HG03571 (cell line): ENCODE data around the gene CD47.

ENCODE experiments used
- ATAC-seq: cut with Tn5 transposase; IDR thresholded peaks from one replicate; pipeline ENCODE4 v1.9.1; 2021; ENCODE audit not compliant: unreplicated experiment

Gene CD47

DNA sequence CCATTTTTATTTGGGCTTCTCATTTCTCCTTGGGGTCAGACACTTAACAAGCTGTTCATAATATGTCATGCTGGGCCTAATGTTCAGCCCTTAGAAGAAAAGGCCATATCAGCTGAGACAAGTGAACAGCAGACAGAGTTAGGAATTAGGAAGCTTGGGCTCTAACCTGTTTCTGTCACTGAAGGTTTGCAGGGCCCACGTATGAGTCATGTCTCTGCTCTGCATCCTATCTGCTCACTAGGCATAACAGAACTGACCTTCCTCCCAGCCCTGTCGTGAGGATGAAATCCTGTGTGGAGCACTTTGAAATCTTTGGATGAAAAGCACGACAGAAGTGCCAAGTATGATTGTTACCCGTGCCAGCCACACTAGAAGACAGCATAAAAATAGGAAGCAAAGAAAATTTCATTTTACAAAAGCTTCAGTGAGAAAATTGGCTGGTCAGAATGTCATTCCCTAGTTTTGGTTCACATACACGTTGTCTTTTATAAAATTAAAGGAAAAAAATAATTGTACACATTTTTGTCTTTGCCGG lies 26.5 kb upstream of the CD47 start:
- no peak for ATAC-seq

DNA sequence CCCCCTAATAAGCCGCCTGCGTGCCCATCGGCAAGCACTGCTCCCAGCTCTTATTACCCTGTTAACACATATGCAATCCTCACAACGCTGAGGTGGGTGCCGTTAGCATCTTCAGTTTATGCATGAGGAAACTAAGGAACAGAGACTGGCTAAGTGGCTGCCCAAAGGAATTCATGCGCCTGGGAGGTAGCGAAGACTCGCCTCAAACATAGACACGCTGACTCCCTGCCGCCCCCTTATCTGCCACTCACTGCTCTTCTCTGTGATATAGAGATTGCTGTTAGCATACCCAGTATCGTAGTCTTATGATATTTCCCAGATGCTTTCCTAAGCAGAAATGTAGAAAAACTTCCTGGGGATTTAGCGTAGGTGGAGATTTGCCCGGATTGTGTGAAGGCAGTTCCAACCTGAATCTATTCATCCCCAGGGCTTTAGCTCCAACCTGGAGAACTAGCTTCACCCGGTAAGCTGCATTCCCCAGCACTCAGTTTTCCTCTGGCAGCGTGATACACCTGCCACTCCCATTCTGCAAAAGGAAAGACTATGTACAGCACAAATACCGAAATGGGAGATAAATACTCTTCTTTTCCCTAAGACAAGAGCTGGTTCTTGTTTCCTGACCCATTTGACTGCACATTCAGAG lies 23.7 kb upstream of the CD47 start:
- no peak for ATAC-seq

DNA sequence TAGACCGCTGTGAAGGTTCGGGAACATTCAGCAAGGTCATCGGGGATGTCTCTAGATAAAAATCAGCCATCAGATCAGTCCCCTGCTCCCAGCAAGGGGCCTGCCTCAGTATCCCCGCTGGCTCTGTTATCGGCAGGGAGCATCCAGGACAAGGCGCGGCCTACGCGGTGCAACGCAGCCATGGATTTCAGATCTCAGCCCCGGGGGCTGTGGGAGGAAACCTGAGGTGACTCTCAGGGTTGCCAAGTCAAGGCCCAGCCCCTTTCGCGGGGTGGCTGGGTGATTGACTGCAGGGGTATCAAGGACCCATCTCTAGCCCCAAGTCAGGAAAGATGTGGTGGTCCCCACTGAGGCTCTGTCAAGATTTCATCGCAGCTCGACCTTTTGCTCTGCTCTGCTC lies 23.1 kb upstream of the CD47 start:
- no peak for ATAC-seq

DNA sequence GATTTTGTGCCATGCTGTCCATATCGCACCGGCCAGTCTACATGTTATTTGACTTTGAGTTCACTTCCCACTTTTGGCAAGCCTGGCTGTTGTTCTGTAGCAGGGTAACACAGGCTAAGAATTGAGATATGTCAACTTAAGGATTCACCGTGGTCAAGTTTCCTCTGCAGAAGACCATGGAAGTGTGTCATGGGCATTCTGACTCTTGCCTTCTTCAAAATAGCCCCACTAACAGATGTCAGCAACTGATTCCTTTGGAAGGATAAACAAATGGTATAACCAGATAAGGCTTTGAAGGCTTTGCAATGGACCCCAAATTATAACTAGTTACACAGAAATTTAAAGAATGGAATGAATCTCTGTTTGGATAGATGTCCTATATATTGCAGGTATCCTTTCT lies 20.1 kb upstream of the CD47 start:
- no peak for ATAC-seq

DNA sequence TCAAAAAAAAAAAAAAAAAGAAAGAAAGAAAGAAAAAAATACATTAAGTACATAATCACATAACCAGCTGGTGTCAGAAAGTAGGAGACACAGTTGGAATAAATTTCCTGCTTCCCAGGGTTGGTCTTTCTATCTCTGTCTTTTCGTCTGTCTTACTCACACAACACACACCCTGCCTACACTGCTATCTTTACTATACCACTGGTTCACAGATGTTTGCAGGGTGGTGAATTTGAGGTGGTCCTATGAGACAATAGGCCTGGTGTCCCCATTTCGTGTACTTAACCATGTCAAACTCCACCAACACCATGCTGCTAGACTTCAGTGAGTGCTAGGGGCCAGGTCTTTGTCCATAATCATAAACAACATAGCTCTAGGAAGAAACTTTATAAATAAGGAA lies 17.6 kb upstream of the CD47 start:
- ATAC-seq: no peak

DNA sequence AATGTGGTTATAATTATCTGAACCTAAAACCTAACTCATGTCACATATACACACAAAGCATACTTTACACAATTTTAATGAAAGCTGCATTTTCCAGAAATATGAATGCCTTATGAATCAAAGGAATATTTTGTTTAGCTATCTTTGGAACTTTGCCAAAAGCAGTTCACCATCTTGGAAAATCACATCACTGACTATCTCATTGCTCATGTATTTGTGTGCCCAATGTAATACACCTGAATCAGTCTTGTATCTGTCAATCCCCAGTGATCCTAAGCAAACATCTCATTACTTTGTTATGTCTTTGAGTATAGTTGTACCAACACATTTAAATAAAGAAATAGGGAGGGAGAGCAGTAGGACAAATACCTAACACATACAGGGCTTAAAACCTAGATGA lies 15.6 kb upstream of the CD47 start:
- ATAC-seq: no peak

DNA sequence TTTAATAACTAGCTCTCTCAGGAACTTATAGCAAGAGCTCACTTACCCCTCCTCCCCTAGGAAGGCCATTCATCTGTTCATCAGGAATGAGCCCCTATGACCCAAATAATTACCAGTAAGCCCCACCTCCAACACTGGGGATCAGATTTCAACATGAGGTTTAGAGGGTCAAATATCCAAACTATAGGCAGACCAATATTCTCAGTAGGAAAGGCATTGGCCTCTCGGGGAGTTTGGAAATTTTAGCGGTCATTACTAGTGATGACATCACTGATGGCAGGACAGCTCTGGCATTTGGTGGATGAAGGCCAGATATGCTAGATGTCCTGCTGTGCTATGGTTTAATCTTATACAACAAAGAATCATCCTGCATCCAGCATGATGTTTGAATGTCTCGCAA lies 15.2 kb upstream of the CD47 start:
- ATAC-seq: no peak

DNA sequence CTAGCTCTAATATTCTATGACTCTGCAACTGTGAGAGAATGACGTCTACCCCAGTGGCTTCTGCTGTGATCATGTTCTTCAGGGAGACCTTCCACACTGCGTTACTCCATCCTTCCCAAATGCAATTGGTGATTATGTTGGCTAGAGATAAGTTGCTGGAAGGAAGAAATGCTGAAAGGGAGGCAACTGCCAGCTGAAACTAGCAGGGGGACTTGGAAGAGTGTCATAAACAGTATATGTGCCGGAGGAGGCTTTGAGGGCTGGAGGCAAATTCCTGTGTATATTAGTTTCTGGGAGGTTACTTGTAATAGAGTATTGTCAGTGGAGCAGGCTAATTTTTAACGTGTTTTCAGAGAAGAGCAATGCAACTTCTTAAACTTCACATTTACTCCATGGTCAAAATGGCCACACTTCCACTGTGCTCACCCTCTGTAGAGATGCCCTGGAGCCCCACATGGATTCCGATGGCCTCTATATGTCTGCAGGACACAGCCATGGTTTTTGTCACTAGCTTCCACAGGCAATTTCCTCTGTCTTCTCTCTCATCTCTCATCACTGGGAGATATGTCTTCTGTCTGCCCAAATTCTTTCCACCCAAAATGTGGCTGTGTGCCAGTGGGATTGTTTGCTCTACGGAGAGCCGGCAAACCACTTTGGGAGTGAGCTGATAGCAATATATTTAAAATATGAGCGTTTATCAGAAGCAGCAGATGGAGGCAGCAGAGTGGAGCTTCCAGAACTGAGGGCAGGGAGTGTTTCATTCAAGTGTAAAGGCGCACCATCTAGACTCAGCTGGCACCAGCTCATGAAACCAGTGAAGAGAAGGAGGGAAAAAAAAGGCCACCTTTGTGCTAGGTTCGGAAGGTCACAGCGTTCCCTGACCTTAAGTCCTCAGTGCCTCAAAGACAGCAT lies 13.3 kb upstream of the CD47 start:
- no peak for ATAC-seq

DNA sequence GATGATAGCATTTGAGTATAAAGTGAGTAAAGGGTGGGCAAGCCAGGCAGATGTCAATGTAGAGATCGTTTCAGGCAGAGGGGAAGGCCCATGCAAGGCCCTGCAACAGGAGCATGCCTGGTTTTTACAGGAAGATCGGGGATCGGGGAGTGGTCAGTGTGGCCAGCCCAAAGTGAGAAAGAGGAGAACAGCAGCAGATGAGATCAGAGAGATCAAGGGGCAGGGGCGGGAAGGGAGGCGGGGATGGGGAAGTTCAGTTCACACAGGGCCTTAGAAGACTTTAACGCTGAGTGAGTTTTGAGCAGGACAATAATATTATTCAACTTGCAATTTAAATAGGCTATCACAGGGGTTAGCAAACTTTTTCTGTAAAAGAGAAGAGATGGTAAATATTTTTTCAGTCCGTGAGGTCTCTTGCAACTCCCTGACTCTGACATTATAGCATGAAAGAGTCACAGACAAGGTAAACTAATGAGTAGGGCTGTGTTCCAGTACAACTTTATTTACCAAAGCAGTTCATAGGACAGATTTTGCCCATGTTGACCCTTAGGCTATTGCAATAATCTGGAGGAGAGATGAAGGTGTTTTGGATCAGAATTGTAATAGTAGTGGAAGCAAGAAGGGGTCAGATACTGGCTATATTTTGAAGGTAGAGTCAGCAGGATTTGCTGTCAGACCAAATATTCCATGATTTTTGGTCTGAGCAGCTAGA lies 12.4 kb upstream of the CD47 start:
- ATAC-seq: no peak

DNA sequence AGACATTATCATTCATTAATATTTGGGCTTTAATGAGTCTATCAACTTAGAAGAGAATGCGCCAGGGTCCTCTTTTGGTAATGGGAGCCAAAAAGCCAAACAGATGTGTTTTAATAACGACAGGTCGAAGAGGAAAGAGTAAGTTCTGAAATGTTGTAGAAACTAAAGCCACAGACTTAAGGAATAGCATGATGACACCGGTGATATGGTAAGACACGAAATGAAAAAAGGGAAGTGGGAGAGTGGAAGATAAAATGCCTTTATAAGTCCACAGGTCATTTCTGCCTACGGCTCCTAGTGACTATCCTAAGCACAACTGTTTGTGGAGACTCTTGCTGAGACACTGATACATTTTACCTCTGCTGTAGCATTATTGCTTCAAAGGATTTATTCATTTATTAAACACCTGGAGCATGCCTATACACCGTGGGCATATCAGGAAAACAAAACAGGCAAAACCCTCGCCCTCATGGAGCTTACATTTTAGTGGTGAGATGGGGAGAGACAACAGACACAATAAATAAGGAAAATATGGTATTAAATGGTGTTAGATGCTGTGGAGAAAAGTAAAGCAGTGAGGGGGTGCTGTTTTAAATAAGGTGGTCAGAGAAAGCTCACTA lies 11.7 kb upstream of the CD47 start:
- ATAC-seq: no peak

DNA sequence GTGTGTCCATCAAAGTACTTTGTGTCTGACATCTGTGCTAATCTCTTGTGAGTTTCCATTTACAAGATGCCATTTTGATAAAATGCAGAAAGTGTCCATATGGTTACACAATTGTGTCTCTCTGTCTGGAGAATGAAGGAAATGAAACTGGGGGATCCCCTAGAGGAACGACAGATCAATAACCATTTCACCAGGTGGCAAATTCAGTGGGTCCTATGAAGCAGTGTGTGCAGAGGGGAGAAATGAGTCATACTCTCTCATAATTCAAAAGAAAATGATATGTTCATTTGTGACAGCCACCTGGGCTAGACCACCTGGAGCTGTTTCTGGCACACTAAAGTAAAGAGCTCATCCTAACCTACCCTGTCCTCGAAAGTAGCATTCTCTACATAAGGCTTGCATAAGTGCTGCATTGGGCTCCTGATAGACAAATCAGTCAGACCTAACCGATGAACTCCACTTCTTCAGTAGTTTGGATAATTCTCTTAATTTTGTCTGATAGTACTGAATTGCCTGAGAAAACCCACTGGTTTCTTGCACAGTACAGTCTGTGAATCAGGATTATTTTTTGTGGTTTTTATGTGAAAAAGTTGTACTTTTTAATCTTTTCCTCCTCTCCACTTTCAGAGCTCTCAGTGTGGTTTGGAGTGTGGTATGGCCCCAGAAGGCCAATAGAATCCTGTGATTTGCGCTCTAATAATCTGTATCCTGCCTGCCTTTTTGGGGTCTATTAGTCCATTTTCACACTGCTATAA lies 10.3 kb upstream of the CD47 start:
- peak; percentile 89 for ATAC-seq

DNA sequence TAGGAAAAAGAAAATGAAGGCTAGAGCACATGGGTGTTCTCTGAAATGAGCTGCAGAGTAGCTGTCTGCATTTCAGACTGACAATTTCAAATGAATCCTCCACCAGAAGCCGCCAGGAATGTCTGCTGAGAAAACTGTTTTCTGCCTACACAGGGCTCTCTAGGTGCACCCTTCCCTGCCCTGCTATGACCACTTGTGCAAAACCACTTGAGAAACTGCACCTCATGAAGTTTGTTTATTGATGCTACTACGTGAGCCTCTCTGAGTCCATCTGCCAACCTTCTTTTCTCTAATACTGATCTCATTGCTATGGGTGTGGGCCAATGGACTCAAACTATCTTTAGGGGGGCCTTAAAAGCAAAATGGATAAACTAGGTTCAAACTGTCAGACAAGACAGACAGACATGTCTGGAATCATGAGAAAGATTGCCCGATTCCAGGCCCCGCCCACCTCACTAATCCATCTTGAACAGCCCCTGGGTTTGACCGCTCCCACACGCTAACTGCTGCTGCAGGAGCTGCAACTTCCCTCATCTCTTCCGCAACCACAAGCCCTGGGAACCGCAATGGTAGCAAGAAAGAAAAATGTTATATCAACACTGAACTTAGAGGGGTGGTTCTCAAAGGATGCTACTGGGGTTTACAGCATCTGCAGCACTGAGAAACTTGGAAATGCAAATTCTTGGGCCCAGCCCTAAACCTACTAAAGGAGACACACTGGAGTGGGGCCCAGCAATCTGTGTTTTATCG lies 9.0 kb upstream of the CD47 start:
- peak; percentile 11 for ATAC-seq

DNA sequence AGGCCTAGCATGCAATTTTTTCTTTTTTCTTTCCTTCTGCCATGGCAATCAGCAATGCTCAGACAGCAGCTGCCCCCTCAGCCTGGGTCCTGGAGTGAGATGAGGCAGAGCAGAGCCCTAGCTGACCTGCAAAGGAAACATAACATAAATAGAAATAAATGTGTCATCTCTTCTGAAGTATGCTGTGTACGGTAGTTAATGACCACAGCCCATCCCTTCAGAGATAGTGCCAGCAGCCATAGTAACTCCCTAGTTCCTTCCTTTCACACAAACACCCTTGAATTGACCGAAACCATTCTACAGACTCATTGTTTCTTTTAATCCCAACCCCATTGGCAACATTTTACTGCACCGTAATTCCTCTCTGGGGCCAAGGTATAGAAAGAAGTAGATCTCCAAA lies 8.4 kb upstream of the CD47 start:
- ATAC-seq: no peak

DNA sequence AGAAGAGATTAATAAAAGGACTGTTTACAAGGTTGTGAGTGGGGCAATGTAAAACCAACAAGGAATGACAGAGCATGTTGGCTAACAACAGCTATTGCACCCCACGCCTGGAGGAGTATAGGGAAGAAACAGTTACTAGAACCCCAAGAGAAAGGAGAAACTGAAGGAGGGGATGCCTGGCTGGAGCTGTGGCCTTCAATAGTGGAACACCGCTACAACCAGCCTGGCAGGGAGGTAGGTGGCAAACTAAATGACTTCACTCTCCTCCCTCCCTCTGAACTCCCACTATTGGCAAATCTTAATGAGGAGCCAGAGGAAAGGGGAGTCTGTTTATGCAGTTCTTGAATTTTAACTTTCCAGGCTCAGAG lies 7.2 kb upstream of the CD47 start:
- ATAC-seq: no peak

DNA sequence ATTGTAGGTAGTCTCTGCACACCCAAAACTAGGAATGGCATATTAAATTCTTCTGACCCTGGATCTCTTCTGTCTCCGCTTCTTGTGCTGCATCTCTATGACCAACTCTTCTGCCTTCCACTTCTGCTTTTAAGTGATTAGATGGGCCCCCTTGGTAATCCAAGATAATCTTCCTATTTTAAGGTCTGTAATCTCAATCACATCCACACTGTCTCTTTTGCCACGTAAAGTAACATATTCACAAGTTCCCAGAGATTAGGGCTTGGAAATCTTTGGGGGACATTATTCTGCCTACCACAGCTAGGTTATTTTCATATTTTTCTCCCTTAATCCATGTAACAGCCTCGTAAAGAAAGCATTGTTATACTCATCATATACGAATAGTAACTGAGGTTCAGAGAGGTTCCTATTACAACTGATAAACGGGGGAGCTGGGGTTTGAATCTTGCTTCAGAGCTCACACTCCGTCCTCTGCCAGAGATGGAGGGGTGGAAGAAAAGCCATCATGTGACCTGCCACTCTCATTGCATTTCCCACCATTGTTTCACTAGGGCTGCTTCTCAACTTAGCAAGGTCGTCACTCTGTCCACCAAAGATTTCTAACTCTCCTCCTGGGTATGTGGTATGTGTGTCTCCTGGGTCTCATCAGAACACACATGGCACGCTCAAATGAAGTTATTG lies 6.6 kb upstream of the CD47 start:
- no peak for ATAC-seq

DNA sequence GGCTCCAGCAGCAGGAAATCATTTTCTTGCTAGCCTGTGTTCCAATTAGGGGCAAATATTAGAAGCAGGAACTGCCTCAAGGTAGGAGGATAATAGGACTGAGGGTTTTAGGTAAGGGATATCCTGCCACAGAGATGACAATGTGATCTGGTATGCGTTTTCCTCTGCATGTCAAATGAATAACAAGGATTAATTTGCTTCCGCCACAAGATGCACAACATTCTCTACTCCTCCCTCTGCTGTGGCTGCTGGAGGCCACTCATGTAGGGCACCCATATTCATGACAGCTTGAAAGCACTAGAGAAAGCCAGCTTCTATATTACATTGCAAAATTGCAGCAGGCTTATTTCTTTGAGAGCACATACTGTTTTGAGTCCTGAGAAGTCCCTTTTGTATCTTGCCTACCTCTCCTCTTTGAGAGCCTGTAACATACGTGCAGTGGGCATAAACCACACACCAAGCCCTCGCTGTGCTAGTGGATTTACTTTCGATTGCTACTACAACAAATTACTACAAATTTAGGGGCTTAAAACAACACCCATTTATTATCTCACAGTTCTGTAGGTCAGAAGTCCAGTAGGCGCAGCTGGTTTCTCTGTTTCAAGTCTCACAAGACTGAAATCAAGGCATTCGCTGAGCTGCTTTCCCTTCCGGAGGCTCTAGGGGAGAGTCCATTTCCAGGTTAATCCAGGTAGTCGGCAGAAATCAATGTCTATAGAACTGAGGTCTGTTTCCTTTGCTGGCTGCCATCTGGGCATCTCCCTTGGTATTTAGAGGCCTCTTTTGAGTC lies 5.9 kb upstream of the CD47 start:
- no peak for ATAC-seq

DNA sequence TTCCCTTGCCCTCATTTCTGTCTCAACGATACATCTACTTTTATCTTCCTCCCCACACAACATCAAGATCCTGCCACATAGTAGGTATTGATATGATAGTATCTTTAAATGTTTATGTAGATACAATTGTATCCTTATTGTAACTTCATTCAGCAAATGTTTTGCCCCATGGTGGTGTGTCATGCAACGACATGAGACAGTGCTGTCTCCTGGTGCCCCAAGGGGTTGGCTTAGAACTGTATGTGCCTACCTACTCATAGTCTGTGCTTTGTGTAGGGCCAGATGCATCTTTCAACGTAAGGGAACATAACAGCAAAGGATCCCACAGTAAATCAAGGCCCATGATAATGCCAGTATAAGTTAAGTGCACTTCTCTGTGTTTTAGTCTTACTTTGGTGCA lies 2.8 kb upstream of the CD47 start:
- ATAC-seq: no peak

DNA sequence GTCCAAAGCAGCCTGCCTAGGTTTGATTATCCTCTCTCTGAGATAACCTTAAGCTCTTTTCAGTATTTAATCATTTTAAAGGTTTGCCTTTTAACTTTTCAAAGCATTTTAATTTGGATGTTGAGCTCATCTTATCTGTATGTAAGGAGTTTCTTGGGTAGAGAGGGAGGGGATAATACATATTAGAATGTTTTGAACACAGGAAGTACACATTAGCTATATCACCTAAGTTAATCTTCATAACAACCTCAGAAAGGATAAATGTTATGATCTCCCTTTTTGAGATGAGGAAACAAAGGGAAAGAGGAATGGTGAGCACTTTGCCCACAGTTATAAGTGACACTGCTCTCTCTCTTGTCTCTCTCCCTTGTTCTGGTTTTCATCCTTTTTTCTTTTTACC lies 2.2 kb upstream of the CD47 start:
- ATAC-seq: no peak

DNA sequence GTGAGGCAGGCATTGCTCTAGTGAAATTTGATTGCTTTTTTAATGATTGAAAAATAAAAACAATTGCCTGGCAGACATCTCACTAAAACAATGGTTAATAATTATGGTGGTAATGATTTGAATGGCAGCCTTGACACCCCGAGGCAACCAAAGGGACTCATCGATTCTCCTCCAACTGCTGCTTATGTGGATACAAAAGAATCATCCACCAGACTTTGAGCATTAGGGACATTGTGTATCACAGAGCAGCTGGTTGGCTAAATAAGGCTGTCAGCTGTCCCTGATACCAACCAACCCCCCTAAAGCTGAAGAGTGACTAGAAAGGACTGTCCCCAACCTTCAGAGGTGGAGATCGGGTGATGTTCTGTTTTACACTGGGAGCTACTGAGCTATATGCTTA lies 1.7 kb upstream of the CD47 start:
- no peak for ATAC-seq
